ENCODE measurements around the gene CCDC127.
"Not testable (repeated sequence)": the region's sequence is repeated elsewhere in the genome, so short reads cannot be mapped to it uniquely, and the experiment has no call there.

Gene CCDC127

GRCh38 chr5:203246-203930, 14.6 kb downstream of the CCDC127 start:
- no peak for DNase-seq (ENCODE audit: low read depth in 2 of 2)

- no peak for DNase-seq (ENCODE audit: low read depth in 2 of 2)
These were observed 16.3 kb downstream of the CCDC127 start for GRCh38 chr5:201672-202071.

DNA sequence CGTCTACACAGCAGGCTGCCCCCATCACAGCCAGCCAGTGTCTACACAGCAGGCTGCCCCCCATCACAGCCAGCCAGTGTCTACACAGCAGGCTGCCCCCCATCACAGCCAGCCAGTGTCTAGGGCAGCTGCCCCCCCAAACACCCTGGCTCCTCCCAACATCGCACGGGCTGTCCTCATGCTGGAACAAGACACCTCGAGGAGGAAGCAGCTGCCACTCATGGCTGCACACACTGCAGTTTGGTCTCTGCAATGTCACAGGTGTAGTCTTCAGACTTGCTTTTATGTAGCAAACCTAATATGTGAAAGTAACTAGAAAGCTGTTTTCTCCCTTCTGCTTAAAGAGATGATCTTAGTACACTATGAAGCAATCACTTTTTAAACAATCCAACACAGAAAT, 17.0 kb downstream of the CCDC127 start:
- no peak for DNase-seq (ENCODE audit: low read depth in 2 of 2)

DNA sequence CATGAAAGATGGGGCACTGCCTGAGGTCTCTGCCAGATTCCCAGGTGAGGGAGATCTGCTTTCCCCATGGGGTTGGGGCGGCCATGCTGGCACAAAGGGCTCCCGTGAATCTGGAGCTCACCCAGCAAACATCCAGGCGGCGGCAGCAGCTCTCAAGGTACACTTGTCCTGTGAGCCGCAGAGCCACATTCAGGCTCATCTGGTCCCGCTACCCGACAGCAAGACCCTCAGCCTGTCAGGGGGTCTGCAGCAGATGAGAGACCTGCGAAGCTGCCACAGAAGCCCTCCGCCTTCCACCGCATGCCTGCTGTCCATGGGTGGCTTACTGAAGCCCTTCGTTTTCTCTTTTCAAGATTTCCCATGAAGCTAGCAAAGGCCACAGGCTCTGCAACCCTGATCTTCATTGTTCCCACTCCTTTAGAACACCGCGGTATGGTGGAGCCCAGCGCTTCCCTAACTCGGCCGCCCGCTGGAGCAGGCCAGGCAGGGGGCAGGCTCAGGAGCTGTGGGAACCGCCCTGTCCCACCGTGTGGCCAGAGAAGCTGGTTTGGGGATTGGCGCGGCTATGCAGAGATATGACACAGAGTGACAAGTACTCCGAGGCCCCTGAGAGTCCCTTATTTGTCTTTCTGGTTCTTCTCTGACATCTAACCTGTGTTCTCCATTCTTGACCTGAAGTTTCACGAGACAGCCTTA, 17.9 kb downstream of the CCDC127 start:
- no peak for DNase-seq (ENCODE audit: low read depth in 2 of 2)

GRCh38 chr5:199197-199949, 18.6 kb downstream of the CCDC127 start:
- DNase-seq (ENCODE audit: low read depth in 2 of 2): no peak

- DNase-seq (ENCODE audit: low read depth in 2 of 2): no peak
These were observed 19.3 kb downstream of the CCDC127 start for GRCh38 chr5:198516-199196.

DNA sequence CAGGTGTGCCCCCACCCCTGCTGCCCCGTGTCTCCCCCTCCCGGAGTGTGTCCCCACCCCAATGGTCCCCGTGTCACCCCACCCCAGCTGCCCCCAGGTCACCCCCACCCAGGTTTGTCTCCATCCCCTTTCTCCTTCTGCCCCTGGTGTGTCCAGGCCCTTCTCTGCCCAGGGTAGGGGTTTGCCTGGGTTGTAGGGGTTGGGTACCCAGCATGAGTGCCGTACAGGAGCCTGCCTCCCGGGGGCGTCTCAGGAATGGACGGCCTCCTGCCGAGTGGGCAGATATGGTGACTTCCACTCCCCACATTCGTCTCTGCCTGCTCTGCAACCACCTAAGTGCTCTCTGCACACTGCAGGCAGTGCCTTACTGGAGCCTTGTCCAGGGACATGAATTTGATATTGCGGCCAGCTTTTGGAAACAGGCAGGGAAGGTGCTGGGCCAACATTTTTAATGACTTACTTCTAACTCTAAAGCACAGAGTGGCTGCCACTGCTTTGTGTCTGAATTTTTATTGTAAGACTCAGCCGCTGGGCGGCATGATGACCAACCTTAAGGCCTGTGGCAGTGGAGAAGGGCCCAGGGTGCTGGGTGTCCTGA, 20.0 kb downstream of the CCDC127 start:
- DNase-seq (ENCODE audit: low read depth in 2 of 2): no peak

- DNase-seq (ENCODE audit: low read depth in 2 of 2): not testable (repeated sequence)
These were observed 20.9 kb downstream of the CCDC127 start for GRCh38 chr5:197031-197430.

GRCh38 chr5:196350-196749, 21.6 kb downstream of the CCDC127 start:
- no peak for DNase-seq (ENCODE audit: low read depth in 2 of 2)

DNA sequence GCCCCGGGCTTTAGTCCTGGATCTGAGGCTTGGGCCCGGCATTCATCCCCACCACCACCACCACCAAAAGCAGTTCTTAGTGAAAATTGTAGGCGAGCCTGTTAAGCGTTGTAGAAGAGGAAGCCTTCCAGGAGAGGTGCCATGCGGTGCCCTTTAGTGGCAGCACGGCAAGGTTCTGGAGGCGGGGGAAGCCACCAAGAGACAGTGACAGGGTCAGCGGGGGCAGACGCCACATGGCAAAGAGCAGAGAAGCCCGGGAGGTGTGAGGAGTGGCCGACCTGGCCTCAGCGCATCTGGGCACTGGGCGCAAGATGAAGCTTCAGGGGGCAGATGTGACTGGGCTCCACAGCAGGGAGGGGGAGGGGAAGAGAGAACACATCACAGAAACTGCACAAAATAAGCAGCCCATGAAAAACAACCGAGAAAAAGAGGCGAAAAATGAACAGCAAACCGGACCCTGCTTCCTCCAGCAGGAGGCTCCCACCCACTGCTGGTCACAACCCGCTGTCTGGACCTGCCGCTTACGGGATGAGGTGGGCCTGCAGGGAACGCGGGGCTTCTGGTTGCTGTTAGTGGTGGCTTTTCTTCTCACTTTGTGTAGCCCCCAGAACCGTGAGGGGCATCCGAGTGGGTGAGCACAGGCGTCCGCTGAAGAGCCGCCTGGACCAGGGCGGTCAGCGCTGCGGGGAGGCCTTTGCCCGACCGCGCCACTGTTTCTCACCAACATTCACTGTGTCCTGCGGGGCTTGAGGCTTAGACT, 22.4 kb downstream of the CCDC127 start:
- no peak for DNase-seq (ENCODE audit: low read depth in 2 of 2)

GRCh38 chr5:194603-195209, 23.2 kb downstream of the CCDC127 start:
- DNase-seq (ENCODE audit: low read depth in 2 of 2): no peak

- DNase-seq (ENCODE audit: low read depth in 2 of 2): no peak
These were observed 23.9 kb downstream of the CCDC127 start for GRCh38 chr5:194102-194501.

GRCh38 chr5:192970-193831, 24.8 kb downstream of the CCDC127 start:
- DNase-seq (ENCODE audit: low read depth in 2 of 2): no peak

GRCh38 chr5:192691-192969, 25.3 kb downstream of the CCDC127 start:
- no peak for DNase-seq (ENCODE audit: low read depth in 2 of 2)

GRCh38 chr5:191949-192690, 25.8 kb downstream of the CCDC127 start:
- DNase-seq (ENCODE audit: low read depth in 2 of 2): no peak

DNA sequence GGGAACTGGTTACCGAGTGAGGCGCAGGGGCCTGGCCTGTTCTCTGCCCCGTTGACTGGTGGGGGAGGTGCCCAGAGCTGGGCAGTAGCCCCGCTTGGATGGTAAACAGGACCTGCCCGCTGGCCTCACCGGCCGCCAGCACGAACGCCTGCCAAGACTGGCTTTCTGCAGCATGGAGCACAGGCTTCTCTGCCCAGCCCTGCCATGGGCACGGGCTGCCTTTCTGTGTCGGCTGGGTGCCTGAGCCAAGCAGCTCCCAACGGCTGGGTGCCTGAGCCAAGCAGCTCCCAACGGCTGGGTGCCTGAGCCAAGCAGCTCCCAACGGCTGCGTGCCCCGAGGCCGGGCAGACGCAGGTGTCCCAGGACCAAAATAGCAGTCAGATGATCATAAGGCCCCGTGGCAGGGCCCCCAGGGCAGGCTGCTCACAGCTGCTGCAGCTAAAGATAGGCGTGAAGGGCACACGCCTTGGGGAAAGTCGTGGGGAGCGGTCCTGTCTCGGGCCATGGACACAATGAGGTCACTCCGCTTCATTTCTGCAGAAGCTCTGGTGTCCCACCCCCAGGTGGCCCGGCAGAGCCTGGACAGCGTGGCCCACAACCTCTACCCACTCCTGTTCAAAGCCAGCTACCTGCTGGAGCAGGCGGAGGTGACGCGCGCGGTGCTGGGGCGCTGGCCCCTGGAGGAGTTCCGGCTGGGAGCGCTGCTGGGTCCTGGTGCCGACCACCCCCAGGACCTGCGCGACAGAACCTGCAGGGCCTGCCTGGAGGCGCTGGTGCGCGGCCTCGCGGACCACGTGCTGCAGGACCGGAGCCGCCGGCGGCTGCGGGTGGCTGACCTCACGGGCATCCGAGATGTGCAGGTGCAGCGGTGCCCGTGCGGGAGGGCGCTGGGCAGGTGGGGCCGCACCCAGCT, 26.7 kb downstream of the CCDC127 start, which contains the start of gene LRRC14B:
Gene LRRC14B, plus strand, starts transcription at position 460 of the 913 bp plus-strand sequence. Its CDS starts 44 bp downstream, at position 504.
- no peak for DNase-seq (ENCODE audit: low read depth in 2 of 2)

DNA sequence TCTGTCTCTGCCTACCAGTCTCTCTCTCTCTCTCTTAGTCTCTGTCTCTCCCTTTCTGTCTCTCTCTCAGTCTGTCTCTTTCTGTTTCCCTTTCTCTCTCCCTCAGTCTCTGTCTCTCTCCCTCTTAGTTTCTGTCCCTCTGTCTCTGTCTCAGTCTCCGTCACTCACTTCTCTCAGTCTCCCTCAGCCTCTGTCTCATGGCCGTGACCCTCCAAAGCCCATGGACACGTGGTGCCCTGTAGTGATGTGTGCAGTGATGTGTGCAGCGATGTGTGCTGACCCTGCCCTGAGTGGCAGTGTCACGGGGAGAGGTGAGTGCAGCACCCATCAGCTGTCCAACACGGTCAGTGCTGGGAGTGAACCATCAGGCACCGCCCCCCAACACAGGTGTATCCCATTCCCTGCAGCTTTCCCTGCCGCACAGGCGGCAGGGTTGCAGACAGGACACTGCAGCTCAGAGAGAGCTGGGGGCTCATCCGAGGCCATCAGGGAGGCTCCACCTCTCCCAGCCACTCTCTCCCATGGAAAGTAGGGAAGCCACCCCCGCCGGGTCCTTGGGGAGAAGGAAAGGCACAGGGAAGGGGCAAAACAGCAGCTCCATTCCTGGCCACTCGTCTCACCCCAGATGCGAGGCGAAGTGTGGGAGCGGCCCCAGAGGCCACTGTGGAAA, 27.5 kb downstream of the CCDC127 start:
- DNase-seq (ENCODE audit: low read depth in 2 of 2): no peak
